Neural cell (in vitro differentiated cells): ENCODE data around the gene SERPINB5. TPM values are rescaled to one million over a fixed set of nuclear protein-coding genes. Genes with fewer than 3 reads are reported as not detected.

Experiments
- H2AFZ ChIP-seq: fragments of 200-600, 300-800 bp; sonication (generic), shearing (Covaris generic); 2 replicates; pipeline ENCODE4 v1.6.0; 2014; ENCODE audit warnings: low read depth, mild to moderate bottlenecking, antibody characterized with exemption, low read length, moderate library complexity
- H3F3A ChIP-seq: fragments of 200-600 bp; shearing (Covaris generic); 2 replicates; pipeline ENCODE4 v1.6.1; 2016; ENCODE audit warnings: mild to moderate bottlenecking, moderate library complexity, mixed read lengths, antibody characterized with exemption, low read length; ENCODE audit not compliant: insufficient read depth, poor library complexity, severe bottlenecking
- H3K27ac ChIP-seq: fragments of 200-600, 300-800 bp; sonication (generic), shearing (Covaris generic); 2 replicates; pipeline ENCODE4 v1.5.1; 2014; ENCODE audit warnings: mild to moderate bottlenecking, low read length, moderate library complexity
- H3K27me3 ChIP-seq: fragments of 300-800, 200-600 bp; sonication (generic), shearing (Covaris generic); 2 replicates; pipeline ENCODE4 v1.6.0; 2014; ENCODE audit warnings: mild to moderate bottlenecking, low read depth, low read length, moderate library complexity; ENCODE audit not compliant: insufficient read depth
- H3K36me3 ChIP-seq: fragments of 300-800, 200-600 bp; sonication (generic), shearing (Covaris generic); 2 replicates; pipeline ENCODE4 v1.5.1; 2014; ENCODE audit warnings: mild to moderate bottlenecking, antibody characterized with exemption, low read length, moderate library complexity; ENCODE audit not compliant: insufficient read depth
- H3K4me2 ChIP-seq: fragments of 300-800, 200-600 bp; sonication (generic), shearing (Covaris generic); 2 replicates; pipeline ENCODE4 v1.6.0; 2014; ENCODE audit warnings: mild to moderate bottlenecking, low read length
- H3K4me3 ChIP-seq: fragments of 300-800, 200-600 bp; sonication (generic), shearing (Covaris generic); 2 replicates; pipeline ENCODE4 v1.5.1; 2014; ENCODE audit warnings: mild to moderate bottlenecking, low read length, moderate library complexity
- H3K79me2 ChIP-seq: fragments of 200-600 bp; shearing (Covaris generic); replicated peaks from 2 replicates; pipeline ENCODE4 v1.6.0; 2014; ENCODE audit warnings: mild to moderate bottlenecking, low read length, moderate library complexity; ENCODE audit not compliant: insufficient read depth
- H3K9ac ChIP-seq: fragments of 300-800, 200-600 bp; sonication (generic), shearing (Covaris generic); 2 replicates; pipeline ENCODE4 v1.6.1; 2016; ENCODE audit warnings: mild to moderate bottlenecking, low read length, mixed read lengths
- H3K9me2 ChIP-seq: fragments of 200-600 bp; shearing (Covaris generic); 2 replicates; pipeline ENCODE4 v1.6.1; 2016; ENCODE audit warnings: mild to moderate bottlenecking, low read length, mixed read lengths; ENCODE audit not compliant: insufficient read depth
- H3K9me3 ChIP-seq: fragments of 200-600, 300-800 bp; sonication (generic), shearing (Covaris generic); 2 replicates; pipeline ENCODE4 v1.6.1; 2016; ENCODE audit warnings: mild to moderate bottlenecking, mixed run types, low read length, moderate library complexity, mixed read lengths
- H4K20me1 ChIP-seq: fragments of 200-600 bp; shearing (Covaris generic); 2 replicates; pipeline ENCODE4 v1.6.1; 2016; ENCODE audit warnings: mild to moderate bottlenecking, mixed run types; ENCODE audit not compliant: insufficient read depth
- EP300 ChIP-seq: fragments of 450-650 bp; conservative IDR thresholded peaks from 2 replicates; pipeline ENCODE4 v1.6.1; 2014; ENCODE audit warnings: antibody characterized with exemption, mild to moderate bottlenecking, moderate library complexity; ENCODE audit not compliant: poor library complexity, severe bottlenecking
- EZH2 ChIP-seq: fragments of 200-600, 300-800 bp; shearing (Covaris generic), sonication (generic); IDR thresholded peaks from 2 replicates; pipeline ENCODE4 v1.6.1; 2014; ENCODE audit warnings: antibody characterized with exemption, low read length, borderline replicate concordance, mild to moderate bottlenecking; ENCODE audit not compliant: insufficient read depth, poor library complexity, severe bottlenecking
- MXI1 ChIP-seq: fragments of 450-650 bp; conservative IDR thresholded peaks from 2 replicates; pipeline ENCODE4 v1.6.1; 2014; ENCODE audit warnings: antibody characterized with exemption, mild to moderate bottlenecking; ENCODE audit not compliant: poor library complexity, severe bottlenecking
- POLR2AphosphoS5 ChIP-seq: IDR thresholded peaks from 2 replicates; pipeline ENCODE4 v1.6.1; 2012
- RAD21 ChIP-seq: fragments of 450-650 bp; conservative IDR thresholded peaks from 2 replicates; pipeline ENCODE4 v1.6.1; 2014; ENCODE audit warnings: antibody characterized with exemption, mild to moderate bottlenecking, moderate library complexity
- SMC3 ChIP-seq: fragments of 450-650 bp; conservative IDR thresholded peaks from 2 replicates; pipeline ENCODE4 v1.6.1; 2014; ENCODE audit warnings: antibody characterized with exemption, mild to moderate bottlenecking, moderate library complexity; ENCODE audit not compliant: poor library complexity
- TAF1 ChIP-seq: IDR thresholded peaks from 2 replicates; pipeline ENCODE4 v1.6.1; 2012; ENCODE audit warnings: low read depth
- polyA plus RNA-seq: library from polyadenylated mRNA; depleted of rRNA; stranded (reverse); fragments of >200 nt; gene quantifications from 2 replicates; pipeline ENCODE4 v1.2.3, GENCODE V29; 2014
- TF ChIP-seq, protein P1 (sequence below): IDR thresholded peaks from 2 replicates; pipeline ENCODE4 v1.6.1; 2012; ENCODE audit warnings: borderline replicate concordance
- TF ChIP-seq, protein P2 (sequence below): fragments of 450-650 bp; IDR thresholded peaks from 2 replicates; pipeline ENCODE4 v1.5.1; 2014; ENCODE audit warnings: antibody characterized with exemption, mild to moderate bottlenecking, moderate library complexity; ENCODE audit not compliant: poor library complexity, severe bottlenecking

Gene SERPINB5
- polyA plus RNA-seq, 1 donor from 2014 or later = not detected

DNA sequence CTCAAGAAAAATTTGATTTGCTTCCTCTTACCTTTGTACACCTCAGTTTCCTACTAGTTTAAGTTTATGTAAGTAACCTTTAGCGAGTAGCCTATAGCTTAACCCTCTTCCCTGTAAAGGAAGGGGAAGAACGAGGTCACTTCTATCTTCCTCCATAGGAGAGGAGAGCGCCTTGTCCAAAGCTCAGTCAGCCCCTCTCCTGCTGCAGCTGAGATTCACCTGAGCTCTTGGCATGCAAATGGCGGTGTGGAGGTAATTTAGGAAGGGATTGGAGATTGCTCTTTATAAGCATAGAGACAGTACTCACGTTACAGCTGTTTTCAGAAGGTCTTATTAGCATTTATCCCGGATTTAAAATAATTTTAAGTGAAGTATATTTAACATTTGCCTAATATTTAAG lies 37.6 kb downstream of the SERPINB5 start:
- H2AFZ ChIP-seq = no peak overlapping the region
- no peak overlapping the region for H3K4me2 ChIP-seq

DNA sequence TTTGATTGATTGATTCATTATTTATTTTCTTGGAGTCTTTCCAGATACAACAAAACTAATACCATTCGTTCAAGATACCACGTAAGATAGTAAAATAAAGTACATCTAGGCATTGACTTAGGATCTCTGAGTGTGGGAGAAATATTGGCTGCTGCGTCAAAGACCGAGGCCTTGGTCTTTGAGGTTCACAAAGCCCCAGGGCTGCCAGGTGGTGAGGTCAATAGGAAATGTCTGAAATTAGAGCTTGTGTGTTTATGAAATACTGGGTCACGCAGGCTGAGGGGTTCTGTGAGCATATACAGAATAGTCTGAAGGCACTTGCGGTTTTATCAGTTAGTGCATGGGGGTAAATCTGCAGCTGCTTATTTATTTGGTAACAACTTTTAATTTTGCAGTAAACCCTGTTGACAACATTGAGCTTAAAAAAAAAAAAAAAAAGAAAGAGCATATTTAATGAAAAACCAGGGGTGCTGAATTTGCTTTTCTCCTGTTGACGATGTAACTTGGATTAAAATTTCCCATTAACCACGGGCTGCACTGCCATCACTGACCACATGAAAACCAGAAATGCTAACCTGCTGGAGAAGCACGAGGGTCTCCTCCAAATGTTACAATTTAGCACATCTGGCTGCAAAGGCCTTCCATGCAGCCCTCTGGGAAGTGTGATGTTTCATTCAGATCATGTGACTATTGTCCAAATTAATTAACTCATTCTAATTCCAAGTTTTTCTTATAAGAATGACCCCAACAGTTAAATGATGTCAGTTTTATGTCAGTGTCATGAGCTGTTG lies 38.3 kb downstream of the SERPINB5 start:
- Histone ChIP-seq H3K36me3 (no peaks in the 10 kb centered on the region), H3K27me3 (no peaks in the 10 kb centered on the region), H3K4me2 (no peak overlapping the region), H2AFZ (no peak overlapping the region), H3K9me2 (no peaks in the 10 kb centered on the region), H3K9me3 (no peaks in the 10 kb centered on the region), H4K20me1 (no peaks in the 10 kb centered on the region), H3F3A (no peaks in the 10 kb centered on the region), H3K27ac (no peak overlapping the region), H3K4me3 (no peak overlapping the region), H3K79me2 (no peaks in the 10 kb centered on the region), H3K9ac (no peak overlapping the region)
- TF ChIP-seq, protein P1, sequence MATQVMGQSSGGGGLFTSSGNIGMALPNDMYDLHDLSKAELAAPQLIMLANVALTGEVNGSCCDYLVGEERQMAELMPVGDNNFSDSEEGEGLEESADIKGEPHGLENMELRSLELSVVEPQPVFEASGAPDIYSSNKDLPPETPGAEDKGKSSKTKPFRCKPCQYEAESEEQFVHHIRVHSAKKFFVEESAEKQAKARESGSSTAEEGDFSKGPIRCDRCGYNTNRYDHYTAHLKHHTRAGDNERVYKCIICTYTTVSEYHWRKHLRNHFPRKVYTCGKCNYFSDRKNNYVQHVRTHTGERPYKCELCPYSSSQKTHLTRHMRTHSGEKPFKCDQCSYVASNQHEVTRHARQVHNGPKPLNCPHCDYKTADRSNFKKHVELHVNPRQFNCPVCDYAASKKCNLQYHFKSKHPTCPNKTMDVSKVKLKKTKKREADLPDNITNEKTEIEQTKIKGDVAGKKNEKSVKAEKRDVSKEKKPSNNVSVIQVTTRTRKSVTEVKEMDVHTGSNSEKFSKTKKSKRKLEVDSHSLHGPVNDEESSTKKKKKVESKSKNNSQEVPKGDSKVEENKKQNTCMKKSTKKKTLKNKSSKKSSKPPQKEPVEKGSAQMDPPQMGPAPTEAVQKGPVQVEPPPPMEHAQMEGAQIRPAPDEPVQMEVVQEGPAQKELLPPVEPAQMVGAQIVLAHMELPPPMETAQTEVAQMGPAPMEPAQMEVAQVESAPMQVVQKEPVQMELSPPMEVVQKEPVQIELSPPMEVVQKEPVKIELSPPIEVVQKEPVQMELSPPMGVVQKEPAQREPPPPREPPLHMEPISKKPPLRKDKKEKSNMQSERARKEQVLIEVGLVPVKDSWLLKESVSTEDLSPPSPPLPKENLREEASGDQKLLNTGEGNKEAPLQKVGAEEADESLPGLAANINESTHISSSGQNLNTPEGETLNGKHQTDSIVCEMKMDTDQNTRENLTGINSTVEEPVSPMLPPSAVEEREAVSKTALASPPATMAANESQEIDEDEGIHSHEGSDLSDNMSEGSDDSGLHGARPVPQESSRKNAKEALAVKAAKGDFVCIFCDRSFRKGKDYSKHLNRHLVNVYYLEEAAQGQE = no peak
- TF ChIP-seq SMC3 (no peak), EZH2 (no peak), POLR2AphosphoS5 (no peak), TAF1 (no peak), RAD21 (no peak), EP300 (no peak), MXI1 (no peak)
- TF ChIP-seq, protein P2, sequence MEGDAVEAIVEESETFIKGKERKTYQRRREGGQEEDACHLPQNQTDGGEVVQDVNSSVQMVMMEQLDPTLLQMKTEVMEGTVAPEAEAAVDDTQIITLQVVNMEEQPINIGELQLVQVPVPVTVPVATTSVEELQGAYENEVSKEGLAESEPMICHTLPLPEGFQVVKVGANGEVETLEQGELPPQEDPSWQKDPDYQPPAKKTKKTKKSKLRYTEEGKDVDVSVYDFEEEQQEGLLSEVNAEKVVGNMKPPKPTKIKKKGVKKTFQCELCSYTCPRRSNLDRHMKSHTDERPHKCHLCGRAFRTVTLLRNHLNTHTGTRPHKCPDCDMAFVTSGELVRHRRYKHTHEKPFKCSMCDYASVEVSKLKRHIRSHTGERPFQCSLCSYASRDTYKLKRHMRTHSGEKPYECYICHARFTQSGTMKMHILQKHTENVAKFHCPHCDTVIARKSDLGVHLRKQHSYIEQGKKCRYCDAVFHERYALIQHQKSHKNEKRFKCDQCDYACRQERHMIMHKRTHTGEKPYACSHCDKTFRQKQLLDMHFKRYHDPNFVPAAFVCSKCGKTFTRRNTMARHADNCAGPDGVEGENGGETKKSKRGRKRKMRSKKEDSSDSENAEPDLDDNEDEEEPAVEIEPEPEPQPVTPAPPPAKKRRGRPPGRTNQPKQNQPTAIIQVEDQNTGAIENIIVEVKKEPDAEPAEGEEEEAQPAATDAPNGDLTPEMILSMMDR = no peak

More for the DNA sequence above, 37.6 kb downstream of the SERPINB5 start:
- no peaks in the 10 kb centered on the region for H3K9me2 ChIP-seq
- no peaks in the 10 kb centered on the region for H3K79me2 ChIP-seq
- no peaks in the 10 kb centered on the region for H4K20me1 ChIP-seq
- no peak overlapping the region for H3K4me3 ChIP-seq
- no peaks in the 10 kb centered on the region for H3K27me3 ChIP-seq
- H3K9me3 ChIP-seq = no peaks in the 10 kb centered on the region
- H3K27ac ChIP-seq = no peak overlapping the region
- H3K9ac ChIP-seq = no peak overlapping the region
- H3K36me3 ChIP-seq = no peaks in the 10 kb centered on the region
- no peak for TF ChIP-seq TAF1
- no peak for TF ChIP-seq EP300
- TF ChIP-seq, protein P2 = no peak
- TF ChIP-seq MXI1 = no peak
- no peak for TF ChIP-seq SMC3
- no peak for TF ChIP-seq EZH2
- TF ChIP-seq POLR2AphosphoS5 = no peak
- TF ChIP-seq, protein P1 = no peak
- TF ChIP-seq RAD21 = no peak
- no peaks in the 10 kb centered on the region for H3F3A ChIP-seq
